Measurements from ENCODE around the gene ARHGAP42.

Gene ARHGAP42

GRCh38 chr11:100824041-100824809 is 137.1 kb downstream of the ARHGAP42 start:
- H3K4me2 ChIP-seq (ENCODE audit: low read length): no peak overlapping the region
- H3K9me2 ChIP-seq (replicated peaks; ENCODE audit: control insufficient read depth, low read length): no peaks in the 10 kb centered on the region
- no peaks in the 10 kb centered on the region for H4K20me1 ChIP-seq (ENCODE audit: control insufficient read depth, insufficient read depth, low read depth, low read length)
- H3K27me3 ChIP-seq (ENCODE audit: control insufficient read depth, low read length): no peaks in the 10 kb centered on the region
- no peaks in the 10 kb centered on the region for H3K36me3 ChIP-seq (ENCODE audit: control insufficient read depth, low read length)
- no peaks in the 10 kb centered on the region for H3K4me1 ChIP-seq (ENCODE audit: control insufficient read depth, low read length)
- no peaks in the 10 kb centered on the region for H3K9me3 ChIP-seq (ENCODE audit: control insufficient read depth, insufficient read depth, low read length)
- no peaks in the 10 kb centered on the region for H3K79me2 ChIP-seq (ENCODE audit: control insufficient read depth, low read length)
- H3F3A ChIP-seq (ENCODE audit: control insufficient read depth, insufficient read depth): no peaks in the 10 kb centered on the region
- H3K27ac ChIP-seq (ENCODE audit: low read depth, low read length): no peak overlapping the region
- no peak for TF ChIP-seq EZH2phosphoT487 (IDR thresholded peaks at IDR 0.05; ENCODE audit: borderline replicate concordance, low read length)
- no peak for TF ChIP-seq CTCF (IDR thresholded peaks at IDR 0.05; ENCODE audit: low read depth, low read length, poor library complexity, severe bottlenecking)
- no peak overlapping the region for H3K4me3 ChIP-seq (ENCODE audit: low read length)

- TF ChIP-seq CTCF (IDR thresholded peaks at IDR 0.05; ENCODE audit: low read depth, low read length, poor library complexity, severe bottlenecking) (no peak), EZH2phosphoT487 (IDR thresholded peaks at IDR 0.05; ENCODE audit: borderline replicate concordance, low read length) (no peak)
- Histone ChIP-seq H4K20me1 (ENCODE audit: control insufficient read depth, insufficient read depth, low read depth, low read length) (no peaks in the 10 kb centered on the region), H3K4me3 (ENCODE audit: low read length) (no peak overlapping the region)
Measured at GRCh38 chr11:100825626-100826025, 138.5 kb downstream of the ARHGAP42 start.

GRCh38 chr11:100827934-100828661 is 141.0 kb downstream of the ARHGAP42 start:
- Histone ChIP-seq H3K36me3 (ENCODE audit: control insufficient read depth, low read length) (no peaks in the 10 kb centered on the region), H3F3A (ENCODE audit: control insufficient read depth, insufficient read depth) (no peaks in the 10 kb centered on the region), H3K4me2 (ENCODE audit: low read length) (no peak overlapping the region), H4K20me1 (ENCODE audit: control insufficient read depth, insufficient read depth, low read depth, low read length) (no peaks in the 10 kb centered on the region), H3K27me3 (ENCODE audit: control insufficient read depth, low read length) (no peaks in the 10 kb centered on the region), H3K4me1 (ENCODE audit: control insufficient read depth, low read length) (no peaks in the 10 kb centered on the region), H3K4me3 (ENCODE audit: low read length) (no peak overlapping the region), H3K79me2 (ENCODE audit: control insufficient read depth, low read length) (no peaks in the 10 kb centered on the region), H3K27ac (ENCODE audit: low read depth, low read length) (no peak overlapping the region), H3K9me2 (replicated peaks; ENCODE audit: control insufficient read depth, low read length) (no peaks in the 10 kb centered on the region), H3K9me3 (ENCODE audit: control insufficient read depth, insufficient read depth, low read length) (no peaks in the 10 kb centered on the region)
- TF ChIP-seq EZH2phosphoT487 (IDR thresholded peaks at IDR 0.05; ENCODE audit: borderline replicate concordance, low read length): no peak
- peak; percentile 38 for TF ChIP-seq CTCF (IDR thresholded peaks at IDR 0.05; ENCODE audit: low read depth, low read length, poor library complexity, severe bottlenecking)

More at GRCh38 chr11:100825626-100826025, 138.5 kb downstream of the ARHGAP42 start:
- Histone ChIP-seq H3F3A (ENCODE audit: control insufficient read depth, insufficient read depth) (no peaks in the 10 kb centered on the region), H3K9me3 (ENCODE audit: control insufficient read depth, insufficient read depth, low read length) (no peaks in the 10 kb centered on the region), H3K9me2 (replicated peaks; ENCODE audit: control insufficient read depth, low read length) (no peaks in the 10 kb centered on the region), H3K4me1 (ENCODE audit: control insufficient read depth, low read length) (no peaks in the 10 kb centered on the region), H3K36me3 (ENCODE audit: control insufficient read depth, low read length) (no peaks in the 10 kb centered on the region), H3K27ac (ENCODE audit: low read depth, low read length) (no peak overlapping the region), H3K27me3 (ENCODE audit: control insufficient read depth, low read length) (no peaks in the 10 kb centered on the region), H3K4me2 (ENCODE audit: low read length) (no peak overlapping the region), H3K79me2 (ENCODE audit: control insufficient read depth, low read length) (no peaks in the 10 kb centered on the region)
